Kidney (tissue), 14 donors: Measurements from ENCODE around the gene ZIC1. TPM values are rescaled to one million over a fixed set of nuclear protein-coding genes. Genes with fewer than 3 reads are reported as not detected.

Experiments used
- DNase-seq, 5 donors: peaks; one replicate each; pipeline ENCODE4 v3.0.0-alpha.2; 2013 to 2020
- FAIRE-seq: peaks from 2 replicates; lab custom pipeline; 2012; peaks lifted over from hg19 to GRCh38; lab: Jason Lieb, UNC
- H3K27ac ChIP-seq, 2 donors: one replicate each; pipeline ENCODE4 v1.7.0; 2013; ENCODE audit warnings: low read depth in 2 of 2, low read length in 2 of 2, inconsistent platforms in 1 of 2
- H3K27me3 ChIP-seq: one replicate; pipeline ENCODE4 v1.7.1; 2013; ENCODE audit warnings: low read length, inconsistent platforms; ENCODE audit not compliant: control insufficient read depth, insufficient read depth
- H3K36me3 ChIP-seq, 3 donors: one replicate each; pipeline versions ENCODE4 v1.7.0 to v1.7.1; 2013; ENCODE audit warnings: low read length in 3 of 3, control low read depth in 1 of 3, inconsistent platforms in 1 of 3; ENCODE audit not compliant: insufficient read depth in 3 of 3, control insufficient read depth in 2 of 3
- H3K4me1 ChIP-seq, 3 donors: one replicate each; pipeline versions ENCODE4 v1.7.0 to v1.7.1; 2013; ENCODE audit warnings: low read length in 3 of 3, inconsistent platforms in 1 of 3, low read depth in 1 of 3; ENCODE audit not compliant: control insufficient read depth in 2 of 3, insufficient read depth in 2 of 3
- H3K4me3 ChIP-seq, 3 donors: one replicate each; pipeline versions ENCODE4 v1.7.0 to v1.8.1; 2013; ENCODE audit warnings: low read length in 3 of 3, control low read depth in 1 of 3, inconsistent platforms in 1 of 3
- H3K9ac ChIP-seq, 3 donors: one replicate each; pipeline versions ENCODE4 v1.7.0 to v1.7.1; 2013; ENCODE audit warnings: low read length in 3 of 3, control low read depth in 1 of 3, inconsistent platforms in 1 of 3
- H3K9me3 ChIP-seq, 3 donors: one replicate each; pipeline versions ENCODE4 v1.7.0 to v1.7.1; 2013; ENCODE audit warnings: low read length in 3 of 3, control low read depth in 1 of 3, inconsistent platforms in 1 of 3; ENCODE audit not compliant: control insufficient read depth in 2 of 3, insufficient read depth in 1 of 3
- CTCF ChIP-seq: IDR thresholded peaks from 3 replicates; pipeline ENCODE4 v1.5.1; 2012; ENCODE audit warnings: mild to moderate bottlenecking, moderate library complexity, borderline replicate concordance; ENCODE audit not compliant: insufficient read depth; ENCODE audit errors: extremely low read depth
- intact Hi-C: fragments of 100-400 bp; cut with DNase I; formaldehyde crosslinking; loops from one replicate; pipeline ENCODE4 v1.11.1; 2022
- polyA plus RNA-seq: library from polyadenylated mRNA; stranded (reverse); fragments of 350-450 nt; fragmentation: Illumina TruSeq; extraction: RNeasy Lipid Tissue Mini Kit (QIAGEN cat#74804); gene quantifications from one replicate; pipeline ENCODE4 v1.2.3, GENCODE V29; 2014; ENCODE audit warnings: low read depth, low replicate concordance; ENCODE audit not compliant: insufficient read depth
- total RNA-seq: library from RNA; stranded (reverse); fragmentation: NEBNext Ultra II Directional; extraction: Animal tissue kit (Norgen Biotek cat#: 25700); gene quantifications from one replicate; pipeline ENCODE4 v1.2.1, GENCODE V29; 2021
- donor health status: control.
- donor health status: control.
- donor health status: control.
- donor health status: control.
- donor health status: control.
- donor health status: DM: yes; HTN: yes; CAD: no.
- donor health status: Normal renal cell carcinoma (clear cell type).

The ZIC1 gene
- total and polyA plus RNA-seq, 2 donors from 2014 or later, result not detected

GRCh38 chr3:147397155-147397874 is 11.8 kb upstream of the ZIC1 start:
- intact Hi-C loops, result no loop called here
- H3K9me3 ChIP-seq, result no peaks in the 10 kb centered on the region
- H3K27ac ChIP-seq, result no peak overlapping the region
- peaks cover 0 to 3% (median 0%) of the 10 kb centered on the region in 3 donors for H3K4me1 ChIP-seq
- no peak for FAIRE-seq
- peak in 1 of 5 donors; percentile 47 for DNase-seq
- peaks cover 76% of the 10 kb centered on the region for H3K27me3 ChIP-seq
- no peak overlapping the region for H3K4me3 ChIP-seq
- no peak overlapping the region for H3K9ac ChIP-seq
- no peak for TF ChIP-seq CTCF
- H3K36me3 ChIP-seq, result no peaks in the 10 kb centered on the region

GRCh38 chr3:147397875-147398812 is 11.0 kb upstream of the ZIC1 start:
- H3K9me3 ChIP-seq, result no peaks in the 10 kb centered on the region
- no peak overlapping the region for H3K4me3 ChIP-seq
- intact Hi-C loops, result no loop called here
- no peak overlapping the region for H3K9ac ChIP-seq
- no peak overlapping the region for H3K27ac ChIP-seq
- H3K27me3 ChIP-seq, result peaks cover 71% of the 10 kb centered on the region
- H3K4me1 ChIP-seq, result peaks cover 0 to 3% (median 0%) of the 10 kb centered on the region in 3 donors
- no peaks in the 10 kb centered on the region for H3K36me3 ChIP-seq
- no peak for FAIRE-seq
- no peak for TF ChIP-seq CTCF
- DNase-seq, result peak in 1 of 5 donors; percentile 51

- Histone ChIP-seq H3K4me3 (no peak overlapping the region), H3K27me3 (peaks cover 76% of the 10 kb centered on the region), H3K9me3 (no peaks in the 10 kb centered on the region), H3K27ac (no peak overlapping the region), H3K9ac (no peak overlapping the region), H3K36me3 (no peaks in the 10 kb centered on the region), H3K4me1 (peaks cover 0 to 3% (median 0%) of the 10 kb centered on the region in 3 donors)
- FAIRE-seq, result no peak
- TF ChIP-seq CTCF, result no peak
- no peak for DNase-seq
- intact Hi-C loops, result no loop called here
Measured at GRCh38 chr3:147398813-147399534, 10.2 kb upstream of the ZIC1 start.
